HFF-Myc (cell line): ENCODE results near the gene ADARB2.

ENCODE experiments used
- DNase-seq: peaks from one replicate; pipeline ENCODE4 v3.0.0-alpha.2; 2011; ENCODE audit warnings: low read depth; ENCODE audit errors: extremely low read depth
- H3K4me3 ChIP-seq: replicated peaks from 2 replicates; pipeline ENCODE4 v1.5.1; 2011; ENCODE audit warnings: low read depth, mild to moderate bottlenecking, control low read depth, low read length
- CTCF ChIP-seq: IDR thresholded peaks from 2 replicates; pipeline ENCODE4 v1.5.1; 2012; ENCODE audit warnings: mild to moderate bottlenecking, low read depth, low read length, control low read depth; ENCODE audit errors: missing control alignments

ADARB2 gene

GRCh38 chr10:1361411-1362105 is 375.8 kb downstream of the ADARB2 start:
- TF ChIP-seq CTCF: no peak
- no peak overlapping the region for H3K4me3 ChIP-seq
- no peak for DNase-seq

GRCh38 chr10:1360558-1361164 is 376.7 kb downstream of the ADARB2 start:
- DNase-seq: no peak
- no peak for TF ChIP-seq CTCF
- H3K4me3 ChIP-seq: no peak overlapping the region

- no peak for TF ChIP-seq CTCF
- no peak overlapping the region for H3K4me3 ChIP-seq
- DNase-seq: no peak
Measured at GRCh38 chr10:1360011-1360557, 377.2 kb downstream of the ADARB2 start.

- no peak overlapping the region for H3K4me3 ChIP-seq
- DNase-seq: no peak
- no peak for TF ChIP-seq CTCF
Measured at GRCh38 chr10:1359626-1359955, 377.7 kb downstream of the ADARB2 start.

- DNase-seq: no peak
- no peak for TF ChIP-seq CTCF
- no peak overlapping the region for H3K4me3 ChIP-seq
Measured at GRCh38 chr10:1358860-1359625, 378.3 kb downstream of the ADARB2 start.

GRCh38 chr10:1358147-1358546 is 379.2 kb downstream of the ADARB2 start:
- no peak overlapping the region for H3K4me3 ChIP-seq
- DNase-seq: no peak
- no peak for TF ChIP-seq CTCF
